ENCODE results near the gene SPTA1.

SPTA1 gene

DNA sequence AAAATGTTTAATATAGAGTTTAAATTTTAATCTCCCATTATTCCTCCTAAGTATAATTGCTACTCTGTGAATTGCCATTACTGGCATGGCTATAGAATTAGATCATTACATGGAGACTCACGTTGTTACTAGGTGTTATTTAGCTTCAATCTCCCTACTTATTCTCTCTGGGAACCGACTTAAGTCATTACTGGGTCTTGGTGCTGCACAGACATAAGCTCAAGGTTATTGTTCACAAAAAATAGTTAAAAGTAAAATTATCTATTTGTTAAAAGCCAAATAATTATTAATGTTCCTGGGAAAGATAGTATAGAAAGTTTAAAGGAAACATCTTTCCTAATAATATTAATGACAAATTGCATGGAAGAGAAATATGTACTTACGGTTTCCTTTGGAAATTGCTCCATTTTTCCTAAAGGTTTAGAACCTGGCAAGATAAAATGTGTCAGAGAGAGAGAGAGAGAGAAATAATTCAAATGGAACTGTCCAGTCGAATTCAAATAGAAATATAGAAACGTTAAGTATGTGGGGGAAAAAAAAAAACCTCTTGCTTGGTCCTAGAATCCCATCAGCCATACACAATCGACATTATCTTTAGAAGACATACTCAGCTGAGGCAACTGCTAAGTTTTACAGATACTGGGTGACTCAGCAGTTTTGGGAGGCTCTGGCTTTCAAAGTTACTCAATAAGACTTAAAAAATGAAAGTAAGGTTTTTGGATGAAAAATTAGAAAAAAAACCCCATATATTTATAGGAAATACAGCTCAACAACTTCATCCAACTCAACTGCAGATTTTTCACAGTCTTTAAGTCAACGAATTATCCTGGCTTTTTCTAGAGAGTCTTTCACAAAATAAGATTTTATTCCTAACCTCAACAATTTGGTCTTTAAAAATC, at the start of gene SPTA1:
Gene SPTA1, minus strand, starts transcription at position 605 of the 899 bp plus-strand sequence. Its CDS starts 198 bp downstream, at position 407.
- Histone ChIP-seq H3K27ac (ENCODE audit: low read depth, low read length) (no peak within 1 kb of the TSS), H3F3A (ENCODE audit: control insufficient read depth, insufficient read depth) (no peaks in the 10 kb centered on the region), H3K36me3 (ENCODE audit: control insufficient read depth, low read length) (no peaks in the 10 kb centered on the region), H3K4me2 (ENCODE audit: low read length) (no peak within 1 kb of the TSS), H3K79me2 (ENCODE audit: control insufficient read depth, low read length) (no peaks in the 10 kb centered on the region), H3K9me3 (ENCODE audit: control insufficient read depth, insufficient read depth, low read length) (no peaks in the 10 kb centered on the region), H3K9me2 (replicated peaks; ENCODE audit: control insufficient read depth, low read length) (no peaks in the 10 kb centered on the region), H3K4me1 (ENCODE audit: control insufficient read depth, low read length) (no peaks in the 10 kb centered on the region), H3K4me3 (ENCODE audit: low read length) (no peak within 1 kb of the TSS), H3K27me3 (ENCODE audit: control insufficient read depth, low read length) (no peaks in the 10 kb centered on the region), H4K20me1 (ENCODE audit: control insufficient read depth, insufficient read depth, low read depth, low read length) (no peaks in the 10 kb centered on the region)
- TF ChIP-seq, protein P1, sequence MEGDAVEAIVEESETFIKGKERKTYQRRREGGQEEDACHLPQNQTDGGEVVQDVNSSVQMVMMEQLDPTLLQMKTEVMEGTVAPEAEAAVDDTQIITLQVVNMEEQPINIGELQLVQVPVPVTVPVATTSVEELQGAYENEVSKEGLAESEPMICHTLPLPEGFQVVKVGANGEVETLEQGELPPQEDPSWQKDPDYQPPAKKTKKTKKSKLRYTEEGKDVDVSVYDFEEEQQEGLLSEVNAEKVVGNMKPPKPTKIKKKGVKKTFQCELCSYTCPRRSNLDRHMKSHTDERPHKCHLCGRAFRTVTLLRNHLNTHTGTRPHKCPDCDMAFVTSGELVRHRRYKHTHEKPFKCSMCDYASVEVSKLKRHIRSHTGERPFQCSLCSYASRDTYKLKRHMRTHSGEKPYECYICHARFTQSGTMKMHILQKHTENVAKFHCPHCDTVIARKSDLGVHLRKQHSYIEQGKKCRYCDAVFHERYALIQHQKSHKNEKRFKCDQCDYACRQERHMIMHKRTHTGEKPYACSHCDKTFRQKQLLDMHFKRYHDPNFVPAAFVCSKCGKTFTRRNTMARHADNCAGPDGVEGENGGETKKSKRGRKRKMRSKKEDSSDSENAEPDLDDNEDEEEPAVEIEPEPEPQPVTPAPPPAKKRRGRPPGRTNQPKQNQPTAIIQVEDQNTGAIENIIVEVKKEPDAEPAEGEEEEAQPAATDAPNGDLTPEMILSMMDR (IDR thresholded peaks at IDR 0.05; ENCODE audit: low read depth, low read length, poor library complexity, severe bottlenecking): no peak
- TF ChIP-seq EZH2phosphoT487 (IDR thresholded peaks at IDR 0.05; ENCODE audit: borderline replicate concordance, low read length): no peak

DNA sequence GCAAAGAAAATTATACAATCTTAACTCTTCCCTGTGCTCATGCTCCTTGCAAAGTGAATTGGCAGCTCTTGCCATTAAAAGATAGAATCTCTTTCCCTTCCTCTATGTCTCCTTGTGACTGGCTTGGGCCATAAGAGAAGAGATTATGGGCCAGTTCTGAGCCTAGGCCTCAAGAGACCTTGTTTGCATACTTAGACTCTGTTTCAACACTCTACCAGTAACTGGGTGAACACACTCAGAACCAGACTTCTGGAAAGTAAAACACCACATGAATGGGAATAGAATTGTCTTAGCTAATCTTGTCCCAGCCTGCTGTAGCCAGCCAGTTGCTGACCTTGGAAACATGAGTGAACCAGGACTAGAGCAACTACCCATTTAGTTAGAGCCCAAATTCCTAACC, 49.3 kb upstream of the SPTA1 start:
- Histone ChIP-seq H3K79me2 (ENCODE audit: control insufficient read depth, low read length) (no peaks in the 10 kb centered on the region), H3K4me3 (ENCODE audit: low read length) (no peak overlapping the region), H3F3A (ENCODE audit: control insufficient read depth, insufficient read depth) (no peaks in the 10 kb centered on the region), H4K20me1 (ENCODE audit: control insufficient read depth, insufficient read depth, low read depth, low read length) (no peaks in the 10 kb centered on the region), H3K9me2 (replicated peaks; ENCODE audit: control insufficient read depth, low read length) (no peaks in the 10 kb centered on the region), H3K4me1 (ENCODE audit: control insufficient read depth, low read length) (no peaks in the 10 kb centered on the region), H3K36me3 (ENCODE audit: control insufficient read depth, low read length) (no peaks in the 10 kb centered on the region), H3K27ac (ENCODE audit: low read depth, low read length) (no peak overlapping the region), H3K4me2 (ENCODE audit: low read length) (no peak overlapping the region), H3K9me3 (ENCODE audit: control insufficient read depth, insufficient read depth, low read length) (no peaks in the 10 kb centered on the region), H3K27me3 (ENCODE audit: control insufficient read depth, low read length) (no peaks in the 10 kb centered on the region)
- TF ChIP-seq, protein P1 (IDR thresholded peaks at IDR 0.05; ENCODE audit: low read depth, low read length, poor library complexity, severe bottlenecking): no peak
- TF ChIP-seq EZH2phosphoT487 (IDR thresholded peaks at IDR 0.05; ENCODE audit: borderline replicate concordance, low read length): no peak

DNA sequence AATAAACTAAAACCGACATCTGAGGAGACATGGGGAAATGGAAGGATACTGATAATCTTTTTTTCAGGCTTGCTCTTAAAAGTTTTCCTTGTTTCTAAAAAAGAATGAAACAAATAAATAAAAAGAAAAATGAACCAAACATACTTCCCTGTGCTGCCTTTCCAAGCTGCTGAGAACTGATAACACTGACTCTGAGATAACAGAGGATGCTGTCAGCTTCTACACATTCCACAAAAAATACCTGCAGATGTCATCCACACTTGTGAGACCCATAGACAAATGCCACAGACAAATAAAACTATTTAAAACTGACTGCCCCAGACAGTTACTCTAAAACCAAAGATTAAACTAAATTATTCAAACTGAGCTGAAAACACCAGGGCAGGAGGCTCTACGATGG, 46.0 kb upstream of the SPTA1 start:
- Histone ChIP-seq H3K9me2 (replicated peaks; ENCODE audit: control insufficient read depth, low read length) (no peaks in the 10 kb centered on the region), H4K20me1 (ENCODE audit: control insufficient read depth, insufficient read depth, low read depth, low read length) (no peaks in the 10 kb centered on the region), H3K4me3 (ENCODE audit: low read length) (no peak overlapping the region), H3F3A (ENCODE audit: control insufficient read depth, insufficient read depth) (no peaks in the 10 kb centered on the region), H3K4me1 (ENCODE audit: control insufficient read depth, low read length) (no peaks in the 10 kb centered on the region), H3K27ac (ENCODE audit: low read depth, low read length) (no peak overlapping the region), H3K36me3 (ENCODE audit: control insufficient read depth, low read length) (no peaks in the 10 kb centered on the region), H3K27me3 (ENCODE audit: control insufficient read depth, low read length) (no peaks in the 10 kb centered on the region), H3K79me2 (ENCODE audit: control insufficient read depth, low read length) (no peaks in the 10 kb centered on the region), H3K9me3 (ENCODE audit: control insufficient read depth, insufficient read depth, low read length) (no peaks in the 10 kb centered on the region), H3K4me2 (ENCODE audit: low read length) (no peak overlapping the region)
- TF ChIP-seq, protein P1 (IDR thresholded peaks at IDR 0.05; ENCODE audit: low read depth, low read length, poor library complexity, severe bottlenecking): no peak
- TF ChIP-seq EZH2phosphoT487 (IDR thresholded peaks at IDR 0.05; ENCODE audit: borderline replicate concordance, low read length): no peak
